ENCODE data around the gene STRAP.
A peak's percentile ranks its signal among the peaks of the same experiment; 100 is the strongest.
"Not testable (repeated sequence)": the region's sequence is repeated elsewhere in the genome, so short reads cannot be mapped to it uniquely, and the experiment has no call there.

STRAP gene

DNA sequence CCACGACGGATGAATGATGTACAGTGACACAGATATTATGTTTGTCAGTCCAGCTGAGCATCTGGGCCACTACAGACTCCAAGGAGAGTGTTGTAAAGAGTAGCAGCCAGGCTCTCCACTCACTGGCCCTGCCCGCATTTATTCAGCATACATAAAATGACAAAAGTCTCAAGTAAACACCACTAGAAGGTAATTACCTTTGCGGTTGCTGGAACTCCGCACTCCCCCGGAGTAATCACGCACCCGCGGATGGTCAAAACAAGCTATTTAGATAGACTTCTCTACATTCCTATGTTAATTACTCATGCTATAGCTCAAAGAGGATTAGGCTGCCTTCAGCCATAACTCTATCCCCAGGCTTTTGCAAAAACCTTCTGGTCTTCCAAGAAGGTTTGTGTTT, 18.8 kb upstream of the STRAP start:
- H3K36me3 ChIP-seq (replicated peaks; ENCODE audit: low read depth, low read length), result no peaks in the 10 kb centered on the region
- no peak overlapping the region for H3K9ac ChIP-seq (ENCODE audit: low read length)
- H3K27ac ChIP-seq (ENCODE audit: low read length), result no peak overlapping the region
- 0 out of 2 replicates have a peak overlapping the region, but pooled peaks have one; percentile 66 for H2AFZ ChIP-seq (ENCODE audit: low read depth, low read length)
- no peaks in the 10 kb centered on the region for H4K20me1 ChIP-seq (ENCODE audit: insufficient read depth, low read length)
- no peaks in the 10 kb centered on the region for H3K9me3 ChIP-seq (ENCODE audit: insufficient read depth, low read length)
- no peaks in the 10 kb centered on the region for H3K27me3 ChIP-seq (ENCODE audit: low read depth, low read length)
- no peak for TF ChIP-seq EZH2phosphoT487 (IDR thresholded peaks at IDR 0.05; ENCODE audit: low read depth)
- TF ChIP-seq, protein P1, sequence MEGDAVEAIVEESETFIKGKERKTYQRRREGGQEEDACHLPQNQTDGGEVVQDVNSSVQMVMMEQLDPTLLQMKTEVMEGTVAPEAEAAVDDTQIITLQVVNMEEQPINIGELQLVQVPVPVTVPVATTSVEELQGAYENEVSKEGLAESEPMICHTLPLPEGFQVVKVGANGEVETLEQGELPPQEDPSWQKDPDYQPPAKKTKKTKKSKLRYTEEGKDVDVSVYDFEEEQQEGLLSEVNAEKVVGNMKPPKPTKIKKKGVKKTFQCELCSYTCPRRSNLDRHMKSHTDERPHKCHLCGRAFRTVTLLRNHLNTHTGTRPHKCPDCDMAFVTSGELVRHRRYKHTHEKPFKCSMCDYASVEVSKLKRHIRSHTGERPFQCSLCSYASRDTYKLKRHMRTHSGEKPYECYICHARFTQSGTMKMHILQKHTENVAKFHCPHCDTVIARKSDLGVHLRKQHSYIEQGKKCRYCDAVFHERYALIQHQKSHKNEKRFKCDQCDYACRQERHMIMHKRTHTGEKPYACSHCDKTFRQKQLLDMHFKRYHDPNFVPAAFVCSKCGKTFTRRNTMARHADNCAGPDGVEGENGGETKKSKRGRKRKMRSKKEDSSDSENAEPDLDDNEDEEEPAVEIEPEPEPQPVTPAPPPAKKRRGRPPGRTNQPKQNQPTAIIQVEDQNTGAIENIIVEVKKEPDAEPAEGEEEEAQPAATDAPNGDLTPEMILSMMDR (IDR thresholded peaks at IDR 0.05; ENCODE audit: low read depth, low read length), result no peak
- no peaks in the 10 kb centered on the region for H3K79me2 ChIP-seq (ENCODE audit: low read length)
- H3K4me2 ChIP-seq (ENCODE audit: low read length), result no peak overlapping the region
- no peak overlapping the region for H3K4me3 ChIP-seq (ENCODE audit: low read length)
- H3K4me1 ChIP-seq (ENCODE audit: low read length), result peaks cover 6% of the 10 kb centered on the region

DNA sequence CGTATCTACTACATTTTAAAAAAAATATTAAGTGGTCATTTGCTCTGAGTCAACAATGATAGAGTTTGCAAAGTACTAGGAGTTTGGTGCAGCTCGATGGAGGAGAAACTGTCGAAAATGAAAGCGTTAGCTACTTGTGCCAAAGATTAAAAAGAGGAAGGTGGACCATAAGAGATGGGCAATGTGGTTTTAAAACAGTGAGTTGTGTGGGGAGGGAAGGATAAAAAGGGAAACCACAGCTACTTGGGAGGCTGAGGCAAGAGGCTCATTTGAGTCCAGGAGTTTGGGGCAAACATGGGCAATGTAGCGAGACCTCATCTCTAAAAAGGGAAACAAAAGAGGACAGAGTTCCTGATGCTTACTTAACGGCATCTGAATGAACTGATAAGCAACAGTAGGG, 18.2 kb upstream of the STRAP start:
- Histone ChIP-seq H3K27me3 (ENCODE audit: low read depth, low read length) (no peaks in the 10 kb centered on the region), H3K4me3 (ENCODE audit: low read length) (peak overlapping the region; percentile 47), H4K20me1 (ENCODE audit: insufficient read depth, low read length) (no peaks in the 10 kb centered on the region), H3K9ac (ENCODE audit: low read length) (no peak overlapping the region), H3K9me3 (ENCODE audit: insufficient read depth, low read length) (no peaks in the 10 kb centered on the region), H3K27ac (ENCODE audit: low read length) (no peak overlapping the region), H2AFZ (ENCODE audit: low read depth, low read length) (peak overlapping the region; percentile 66), H3K4me2 (ENCODE audit: low read length) (peak overlapping the region; percentile 50), H3K4me1 (ENCODE audit: low read length) (peaks cover 6% of the 10 kb centered on the region), H3K79me2 (ENCODE audit: low read length) (no peaks in the 10 kb centered on the region), H3K36me3 (replicated peaks; ENCODE audit: low read depth, low read length) (no peaks in the 10 kb centered on the region)
- TF ChIP-seq EZH2phosphoT487 (IDR thresholded peaks at IDR 0.05; ENCODE audit: low read depth), result no peak
- TF ChIP-seq, protein P1 (IDR thresholded peaks at IDR 0.05; ENCODE audit: low read depth, low read length), result no peak

DNA sequence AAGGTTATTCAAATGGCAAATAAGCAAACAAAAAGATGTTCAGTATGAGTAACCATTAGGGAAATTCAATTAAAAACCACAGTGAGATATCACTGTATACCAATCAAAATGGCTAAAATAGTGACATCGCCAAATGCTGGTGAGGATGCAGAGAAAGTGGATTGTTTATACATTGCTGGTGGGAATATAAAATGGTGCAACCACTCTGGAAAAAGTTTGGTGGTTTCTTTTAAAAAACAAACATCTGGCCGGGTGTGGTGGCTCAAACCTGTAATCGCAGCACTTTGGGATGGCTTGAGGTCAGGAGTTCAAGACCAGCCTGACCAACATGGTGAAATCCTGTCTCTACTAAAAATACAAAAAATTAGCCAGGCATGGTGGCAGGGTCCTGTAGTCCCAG, 14.0 kb upstream of the STRAP start:
- no peaks in the 10 kb centered on the region for H3K27me3 ChIP-seq (ENCODE audit: low read depth, low read length)
- H2AFZ ChIP-seq (ENCODE audit: low read depth, low read length), result no peak overlapping the region
- no peaks in the 10 kb centered on the region for H3K9me3 ChIP-seq (ENCODE audit: insufficient read depth, low read length)
- H3K4me1 ChIP-seq (ENCODE audit: low read length), result peaks cover 6% of the 10 kb centered on the region
- H3K79me2 ChIP-seq (ENCODE audit: low read length), result no peaks in the 10 kb centered on the region
- no peak overlapping the region for H3K9ac ChIP-seq (ENCODE audit: low read length)
- TF ChIP-seq, protein P1 (IDR thresholded peaks at IDR 0.05; ENCODE audit: low read depth, low read length), result no peak
- no peak for TF ChIP-seq EZH2phosphoT487 (IDR thresholded peaks at IDR 0.05; ENCODE audit: low read depth)
- no peaks in the 10 kb centered on the region for H4K20me1 ChIP-seq (ENCODE audit: insufficient read depth, low read length)
- H3K27ac ChIP-seq (ENCODE audit: low read length), result no peak overlapping the region
- no peak overlapping the region for H3K4me2 ChIP-seq (ENCODE audit: low read length)
- H3K36me3 ChIP-seq (replicated peaks; ENCODE audit: low read depth, low read length), result no peaks in the 10 kb centered on the region
- H3K4me3 ChIP-seq (ENCODE audit: low read length), result no peak overlapping the region

DNA sequence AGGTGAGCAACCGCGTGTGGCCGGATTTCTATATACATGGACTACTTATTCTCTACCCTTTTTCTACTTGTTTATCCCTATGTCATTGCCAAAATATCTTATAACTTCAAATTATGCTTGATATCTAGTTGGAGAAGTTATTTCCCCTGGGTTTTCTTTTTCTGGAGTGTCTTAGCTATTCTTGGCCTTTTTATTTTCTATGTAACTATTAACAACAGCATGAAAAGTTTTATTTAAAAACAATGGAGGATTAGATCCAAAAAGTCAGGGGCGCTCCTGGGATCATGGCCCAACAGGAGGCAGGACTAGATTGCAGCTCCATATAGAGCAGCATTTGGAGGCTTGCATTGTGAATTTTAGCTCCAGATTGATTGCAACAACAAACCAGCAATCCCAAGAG, 8.6 kb upstream of the STRAP start:
- Histone ChIP-seq H3K36me3 (replicated peaks; ENCODE audit: low read depth, low read length) (no peaks in the 10 kb centered on the region), H3K9ac (ENCODE audit: low read length) (no peak overlapping the region), H3K4me2 (ENCODE audit: low read length) (no peak overlapping the region), H2AFZ (ENCODE audit: low read depth, low read length) (no peak overlapping the region), H3K4me1 (ENCODE audit: low read length) (0 out of 2 replicates have a peak, but pooled peaks cover 5% of the 10 kb centered on the region), H3K4me3 (ENCODE audit: low read length) (no peak overlapping the region), H3K79me2 (ENCODE audit: low read length) (no peaks in the 10 kb centered on the region), H3K9me3 (ENCODE audit: insufficient read depth, low read length) (no peaks in the 10 kb centered on the region), H3K27me3 (ENCODE audit: low read depth, low read length) (no peaks in the 10 kb centered on the region), H4K20me1 (ENCODE audit: insufficient read depth, low read length) (no peaks in the 10 kb centered on the region), H3K27ac (ENCODE audit: low read length) (no peak overlapping the region)
- TF ChIP-seq, protein P1 (IDR thresholded peaks at IDR 0.05; ENCODE audit: low read depth, low read length), result no peak

DNA sequence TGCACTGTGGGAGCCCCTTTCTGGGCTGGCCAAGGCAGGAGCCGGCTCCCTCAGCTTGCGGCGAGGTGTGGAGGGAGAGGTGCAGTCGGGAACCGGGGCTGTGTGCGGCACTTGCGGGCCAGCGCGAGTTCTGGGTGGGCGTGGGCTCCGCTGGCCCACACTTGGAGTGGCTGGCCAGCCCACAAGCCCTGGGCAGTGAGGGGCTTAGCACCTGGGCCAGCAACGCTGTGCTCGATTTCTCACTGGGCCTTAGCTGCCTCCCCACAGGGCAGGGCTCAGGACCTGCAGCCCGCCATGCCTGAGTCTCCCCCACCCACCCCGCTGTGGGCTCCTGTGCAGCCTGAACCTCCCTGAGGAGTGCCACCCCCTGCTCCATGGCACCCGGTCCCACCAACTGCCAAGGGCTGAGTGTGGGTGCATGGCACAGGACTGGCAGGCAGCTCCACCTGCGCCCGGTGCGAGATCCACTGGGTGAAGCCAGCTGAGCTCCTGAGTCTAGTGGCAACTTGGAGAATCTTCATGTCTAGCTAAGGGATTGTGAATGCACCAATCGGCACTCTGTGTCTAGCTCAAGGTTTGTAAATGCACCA, 7.5 kb upstream of the STRAP start:
- not testable (repeated sequence) for H3K79me2 ChIP-seq (ENCODE audit: low read length); H2AFZ ChIP-seq (ENCODE audit: low read depth, low read length); H3K27me3 ChIP-seq (ENCODE audit: low read depth, low read length); H3K4me2 ChIP-seq (ENCODE audit: low read length); H3K36me3 ChIP-seq (replicated peaks; ENCODE audit: low read depth, low read length); H3K9me3 ChIP-seq (ENCODE audit: insufficient read depth, low read length); H3K4me3 ChIP-seq (ENCODE audit: low read length); H4K20me1 ChIP-seq (ENCODE audit: insufficient read depth, low read length); H3K9ac ChIP-seq (ENCODE audit: low read length); H3K27ac ChIP-seq (ENCODE audit: low read length); H3K4me1 ChIP-seq (ENCODE audit: low read length)
